ENCODE data around the gene PNLDC1.

PNLDC1 gene

GRCh38 chr6:159800141-159800865 lies at the start of gene PNLDC1:
Gene PNLDC1, plus strand, starts transcription at chr6:159800276. Its CDS starts 32 bp downstream, at chr6:159800308.
- DNase-seq, result no peak

GRCh38 chr6:159751448-159751847 lies 48.6 kb upstream of the PNLDC1 start:
- no peak for DNase-seq

- no peak for DNase-seq
These were observed 46.8 kb upstream of the PNLDC1 start for GRCh38 chr6:159753081-159753872.

GRCh38 chr6:159754401-159754800 lies 45.7 kb upstream of the PNLDC1 start:
- no peak for DNase-seq

GRCh38 chr6:159754959-159755914 lies 44.8 kb upstream of the PNLDC1 start:
- peak; percentile 28 for DNase-seq

GRCh38 chr6:159756508-159756907 lies 43.6 kb upstream of the PNLDC1 start:
- DNase-seq, result peak; percentile 82

- DNase-seq, result no peak
These were observed 41.8 kb upstream of the PNLDC1 start for GRCh38 chr6:159758031-159759001.

- DNase-seq, result no peak
These were observed 40.4 kb upstream of the PNLDC1 start for GRCh38 chr6:159759645-159760044.

GRCh38 chr6:159760602-159761057 lies 39.4 kb upstream of the PNLDC1 start:
- no peak for DNase-seq

GRCh38 chr6:159761129-159761872 lies 38.8 kb upstream of the PNLDC1 start:
- no peak for DNase-seq

- peak; percentile 94 for DNase-seq
These were observed 38.0 kb upstream of the PNLDC1 start, which contains the start of gene ACAT2 for GRCh38 chr6:159761873-159762680. Gene ACAT2, plus strand, starts transcription at chr6:159762045. Its CDS starts 43 bp downstream, at chr6:159762088.

GRCh38 chr6:159762681-159763293 lies 37.3 kb upstream of the PNLDC1 start:
- DNase-seq, result no peak

GRCh38 chr6:159766906-159767305 lies 33.2 kb upstream of the PNLDC1 start:
- no peak for DNase-seq

GRCh38 chr6:159769470-159769869 lies 30.6 kb upstream of the PNLDC1 start:
- no peak for DNase-seq

- no peak for DNase-seq
These were observed 27.9 kb upstream of the PNLDC1 start for GRCh38 chr6:159772196-159772595.

GRCh38 chr6:159777240-159777904 lies 22.7 kb upstream of the PNLDC1 start:
- no peak for DNase-seq

- no peak for DNase-seq
These were observed 21.9 kb upstream of the PNLDC1 start for GRCh38 chr6:159778131-159778530.

GRCh38 chr6:159778542-159779103 lies 21.5 kb upstream of the PNLDC1 start:
- no peak for DNase-seq

- no peak for DNase-seq
These were observed 11.8 kb upstream of the PNLDC1 start for GRCh38 chr6:159788276-159788675.
